Activated T-helper 2 cell treated with anti-CD3 and anti-CD28 coated beads, Interferon-gamma antibody, Interleukin-2, Interleukin-4, amounts not matched to agents 10 μg/mL and 5 μg/mL and 100 μg/mL, durations not matched to agents 14 hours and 24 hours and 36 hours (primary cell): ENCODE results near the gene SGCG. TPM values are rescaled to one million over a fixed set of nuclear protein-coding genes. Genes with fewer than 3 reads are reported as not detected.
"Not testable (repeated sequence)": the region's sequence is repeated elsewhere in the genome, so short reads cannot be mapped to it uniquely, and the experiment has no call there.

ENCODE experiments used
- DNase-seq: peaks from one replicate; pipeline ENCODE4 v3.0.0; 2021; ENCODE audit warnings: low spot score
- H3K27ac Mint-ChIP-seq: one replicate; pipeline ENCODE4 v1.8.0; 2021; ENCODE audit warnings: mixed read lengths
- H3K27me3 Mint-ChIP-seq: one replicate; pipeline ENCODE4 v1.8.0; 2021; ENCODE audit warnings: low read depth, mixed read lengths
- H3K36me3 Mint-ChIP-seq: one replicate; pipeline ENCODE4 v1.8.0; 2021; ENCODE audit warnings: low read depth, mixed read lengths
- H3K4me1 Mint-ChIP-seq: one replicate; pipeline ENCODE4 v1.8.0; 2021; ENCODE audit warnings: low read depth, mixed read lengths
- H3K4me3 Mint-ChIP-seq: one replicate; pipeline ENCODE4 v1.8.0; 2021; ENCODE audit warnings: low read depth, mild to moderate bottlenecking, moderate library complexity, mixed read lengths
- H3K9me3 Mint-ChIP-seq: one replicate; pipeline ENCODE4 v1.8.0; 2021; ENCODE audit warnings: mixed read lengths
- intact Hi-C: fragments of 100-400 bp; cut with micrococcal nuclease; formaldehyde crosslinking; loops from one replicate; pipeline ENCODE4 v1.15.1; 2023
- total RNA-seq: library from RNA; stranded (reverse); gene quantifications from 2 replicates; pipeline ENCODE4 v1.2.3, GENCODE V29; 2022

The SGCG gene
- not detected in 2 replicates for total RNA-seq

- Mint-ChIP-seq H3K9me3 (no peaks in the 10 kb centered on the region), H3K36me3 (no peaks in the 10 kb centered on the region), H3K27ac (no peak within 1 kb of the TSS), H3K27me3 (no peaks in the 10 kb centered on the region), H3K4me1 (no peaks in the 10 kb centered on the region), H3K4me3 (no peak within 1 kb of the TSS)
- no peak for DNase-seq
- intact Hi-C loops: no loop called here
These were observed at the start of gene SGCG for GRCh38 chr13:23180711-23181110. Gene SGCG (plus strand): TSS chr13:23180979. CDS start chr13:23203695, 22,716 bp downstream.

GRCh38 chr13:23134542-23134941, 46.2 kb upstream of the SGCG start:
- intact Hi-C loops: no loop called here
- no peaks in the 10 kb centered on the region for H3K4me1 Mint-ChIP-seq
- no peaks in the 10 kb centered on the region for H3K36me3 Mint-ChIP-seq
- H3K4me3 Mint-ChIP-seq: no peak overlapping the region
- DNase-seq: no peak
- no peak overlapping the region for H3K27ac Mint-ChIP-seq
- no peaks in the 10 kb centered on the region for H3K27me3 Mint-ChIP-seq
- H3K9me3 Mint-ChIP-seq: no peaks in the 10 kb centered on the region

GRCh38 chr13:23140492-23140891, 40.3 kb upstream of the SGCG start:
- Mint-ChIP-seq H3K27me3 (no peaks in the 10 kb centered on the region), H3K36me3 (no peaks in the 10 kb centered on the region), H3K9me3 (no peaks in the 10 kb centered on the region), H3K27ac (no peak overlapping the region), H3K4me1 (no peaks in the 10 kb centered on the region), H3K4me3 (no peak overlapping the region)
- intact Hi-C loops: no loop called here
- no peak for DNase-seq

- no peaks in the 10 kb centered on the region for H3K9me3 Mint-ChIP-seq
- intact Hi-C loops: no loop called here
- no peak for DNase-seq
- no peak overlapping the region for H3K27ac Mint-ChIP-seq
- H3K4me3 Mint-ChIP-seq: no peak overlapping the region
- no peaks in the 10 kb centered on the region for H3K4me1 Mint-ChIP-seq
- H3K27me3 Mint-ChIP-seq: no peaks in the 10 kb centered on the region
- H3K36me3 Mint-ChIP-seq: no peaks in the 10 kb centered on the region
These were observed 38.8 kb upstream of the SGCG start for GRCh38 chr13:23141964-23142363.

GRCh38 chr13:23142607-23143006, 38.2 kb upstream of the SGCG start:
- intact Hi-C loops, H3K27ac Mint-ChIP-seq, H3K4me1 Mint-ChIP-seq, H3K36me3 Mint-ChIP-seq, DNase-seq, H3K27me3 Mint-ChIP-seq, H3K4me3 Mint-ChIP-seq, H3K9me3 Mint-ChIP-seq: not testable (repeated sequence)

- Mint-ChIP-seq H3K9me3 (no peaks in the 10 kb centered on the region), H3K36me3 (no peaks in the 10 kb centered on the region), H3K4me3 (no peak overlapping the region), H3K27ac (no peak overlapping the region), H3K4me1 (no peaks in the 10 kb centered on the region), H3K27me3 (no peaks in the 10 kb centered on the region)
- intact Hi-C loops: no loop called here
- no peak for DNase-seq
These were observed 36.3 kb upstream of the SGCG start for GRCh38 chr13:23144431-23144830.

- DNase-seq: no peak
- intact Hi-C loops: no loop called here
- Mint-ChIP-seq H3K36me3 (no peaks in the 10 kb centered on the region), H3K4me1 (no peaks in the 10 kb centered on the region), H3K4me3 (no peak overlapping the region), H3K9me3 (no peaks in the 10 kb centered on the region), H3K27me3 (no peaks in the 10 kb centered on the region), H3K27ac (no peak overlapping the region)
These were observed 34.8 kb upstream of the SGCG start for GRCh38 chr13:23146006-23146405.

- H3K4me3 Mint-ChIP-seq: no peak overlapping the region
- no peaks in the 10 kb centered on the region for H3K27me3 Mint-ChIP-seq
- DNase-seq: no peak
- no peaks in the 10 kb centered on the region for H3K4me1 Mint-ChIP-seq
- intact Hi-C loops: no loop called here
- H3K9me3 Mint-ChIP-seq: no peaks in the 10 kb centered on the region
- H3K27ac Mint-ChIP-seq: no peak overlapping the region
- no peaks in the 10 kb centered on the region for H3K36me3 Mint-ChIP-seq
These were observed 33.8 kb upstream of the SGCG start for GRCh38 chr13:23146811-23147625.

- Mint-ChIP-seq H3K36me3 (no peaks in the 10 kb centered on the region), H3K27me3 (no peaks in the 10 kb centered on the region), H3K4me3 (no peak overlapping the region), H3K4me1 (no peaks in the 10 kb centered on the region), H3K9me3 (no peaks in the 10 kb centered on the region), H3K27ac (no peak overlapping the region)
- intact Hi-C loops: no loop called here
- DNase-seq: no peak
These were observed 33.0 kb upstream of the SGCG start for GRCh38 chr13:23147827-23148226.

GRCh38 chr13:23157781-23158180, 23.0 kb upstream of the SGCG start:
- no peak overlapping the region for H3K27ac Mint-ChIP-seq
- peaks cover 20% of the 10 kb centered on the region for H3K27me3 Mint-ChIP-seq
- no peaks in the 10 kb centered on the region for H3K36me3 Mint-ChIP-seq
- H3K4me3 Mint-ChIP-seq: no peak overlapping the region
- peaks cover 2% of the 10 kb centered on the region for H3K4me1 Mint-ChIP-seq
- intact Hi-C loops: no loop called here
- DNase-seq: no peak
- H3K9me3 Mint-ChIP-seq: no peaks in the 10 kb centered on the region

- no peaks in the 10 kb centered on the region for H3K36me3 Mint-ChIP-seq
- H3K4me3 Mint-ChIP-seq: no peak overlapping the region
- DNase-seq: no peak
- intact Hi-C loops: no loop called here
- peaks cover 20% of the 10 kb centered on the region for H3K27me3 Mint-ChIP-seq
- no peak overlapping the region for H3K27ac Mint-ChIP-seq
- H3K4me1 Mint-ChIP-seq: peaks cover 2% of the 10 kb centered on the region
- H3K9me3 Mint-ChIP-seq: no peaks in the 10 kb centered on the region
These were observed 21.5 kb upstream of the SGCG start for GRCh38 chr13:23159205-23159759.

- Mint-ChIP-seq H3K27ac (no peak overlapping the region), H3K9me3 (no peaks in the 10 kb centered on the region), H3K4me1 (peaks cover 2% of the 10 kb centered on the region), H3K4me3 (no peak overlapping the region), H3K27me3 (peaks cover 20% of the 10 kb centered on the region), H3K36me3 (no peaks in the 10 kb centered on the region)
- intact Hi-C loops: no loop called here
- DNase-seq: no peak
These were observed 20.8 kb upstream of the SGCG start for GRCh38 chr13:23159760-23160637.
